GM19023 (cell line): Measurements from ENCODE around the gene F2RL1.
"Not testable (repeated sequence)": the region's sequence is repeated elsewhere in the genome, so short reads cannot be mapped to it uniquely, and the experiment has no call there.

Source experiments
- ATAC-seq: cut with Tn5 transposase; IDR thresholded peaks from one replicate; pipeline ENCODE4 v1.9.1; 2021; ENCODE audit warnings: mild to moderate bottlenecking, moderate library complexity; ENCODE audit not compliant: unreplicated experiment

The F2RL1 gene, protein sequence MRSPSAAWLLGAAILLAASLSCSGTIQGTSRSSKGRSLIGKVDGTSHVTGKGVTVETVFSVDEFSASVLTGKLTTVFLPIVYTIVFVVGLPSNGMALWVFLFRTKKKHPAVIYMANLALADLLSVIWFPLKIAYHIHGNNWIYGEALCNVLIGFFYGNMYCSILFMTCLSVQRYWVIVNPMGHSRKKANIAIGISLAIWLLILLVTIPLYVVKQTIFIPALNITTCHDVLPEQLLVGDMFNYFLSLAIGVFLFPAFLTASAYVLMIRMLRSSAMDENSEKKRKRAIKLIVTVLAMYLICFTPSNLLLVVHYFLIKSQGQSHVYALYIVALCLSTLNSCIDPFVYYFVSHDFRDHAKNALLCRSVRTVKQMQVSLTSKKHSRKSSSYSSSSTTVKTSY

DNA sequence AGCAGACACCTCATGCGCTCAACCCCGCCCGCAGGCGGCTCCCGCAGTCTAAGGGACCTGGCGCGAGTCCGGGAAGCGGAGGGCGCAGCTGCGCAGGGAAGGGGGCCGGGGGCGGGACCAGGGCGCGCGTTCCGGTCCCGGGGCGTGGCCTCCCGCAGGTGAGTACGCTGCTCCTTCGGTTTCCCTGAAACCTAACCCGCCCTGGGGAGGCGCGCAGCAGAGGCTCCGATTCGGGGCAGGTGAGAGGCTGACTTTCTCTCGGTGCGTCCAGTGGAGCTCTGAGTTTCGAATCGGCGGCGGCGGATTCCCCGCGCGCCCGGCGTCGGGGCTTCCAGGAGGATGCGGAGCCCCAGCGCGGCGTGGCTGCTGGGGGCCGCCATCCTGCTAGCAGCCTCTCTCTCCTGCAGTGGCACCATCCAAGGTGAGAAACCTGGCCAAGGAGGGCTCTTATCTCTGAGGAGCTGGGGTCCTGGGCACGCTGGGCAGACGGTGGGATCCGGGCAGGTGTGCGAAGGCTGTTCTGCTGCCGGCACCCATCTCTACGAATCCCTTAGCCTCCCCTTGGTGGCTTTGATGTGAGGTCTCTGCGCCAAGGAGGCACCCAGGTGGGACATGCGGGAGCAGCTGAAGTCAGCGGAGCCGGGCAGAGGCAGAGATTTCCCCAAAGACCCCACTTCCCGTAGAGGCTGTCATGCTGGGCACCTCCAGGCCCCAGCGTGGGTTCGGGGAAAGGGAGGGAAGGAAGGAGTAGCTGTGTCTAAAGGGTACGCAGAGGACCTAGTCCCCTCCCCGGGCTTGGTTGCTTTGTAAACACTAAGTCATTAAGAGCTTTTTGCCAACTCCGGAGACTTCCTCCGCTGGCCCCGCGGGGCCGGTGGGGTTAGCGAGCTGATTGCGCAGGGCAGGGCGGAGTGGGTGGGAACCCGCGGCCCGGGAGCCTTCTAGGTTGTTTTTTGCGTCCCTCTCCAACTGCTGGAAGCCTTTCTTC lies at the start of gene F2RL1:
Gene F2RL1 (plus strand): TSS at position 187 of the 988 bp plus-strand sequence. CDS start 153 bp downstream, at position 340.
- no peak for ATAC-seq

DNA sequence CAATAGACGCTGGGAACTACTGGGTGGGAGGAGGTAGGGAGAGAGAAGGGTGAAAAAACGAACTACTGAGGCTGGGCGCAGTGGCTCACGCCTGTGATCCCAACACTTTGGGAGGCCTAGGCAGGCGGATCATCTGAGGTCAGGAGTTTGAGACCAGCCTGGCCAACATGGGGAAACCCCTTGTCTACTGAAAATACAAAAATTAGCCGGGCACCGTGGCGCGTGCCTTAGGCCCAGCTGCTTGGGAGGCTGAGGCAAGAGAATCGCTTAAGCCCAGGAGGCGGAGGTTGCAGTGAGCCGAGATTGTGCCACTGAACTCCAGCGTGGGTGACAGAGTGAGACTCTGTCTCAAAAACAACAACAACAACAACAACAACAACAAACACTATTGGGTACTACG lies 47.8 kb upstream of the F2RL1 start:
- not testable (repeated sequence) for ATAC-seq

DNA sequence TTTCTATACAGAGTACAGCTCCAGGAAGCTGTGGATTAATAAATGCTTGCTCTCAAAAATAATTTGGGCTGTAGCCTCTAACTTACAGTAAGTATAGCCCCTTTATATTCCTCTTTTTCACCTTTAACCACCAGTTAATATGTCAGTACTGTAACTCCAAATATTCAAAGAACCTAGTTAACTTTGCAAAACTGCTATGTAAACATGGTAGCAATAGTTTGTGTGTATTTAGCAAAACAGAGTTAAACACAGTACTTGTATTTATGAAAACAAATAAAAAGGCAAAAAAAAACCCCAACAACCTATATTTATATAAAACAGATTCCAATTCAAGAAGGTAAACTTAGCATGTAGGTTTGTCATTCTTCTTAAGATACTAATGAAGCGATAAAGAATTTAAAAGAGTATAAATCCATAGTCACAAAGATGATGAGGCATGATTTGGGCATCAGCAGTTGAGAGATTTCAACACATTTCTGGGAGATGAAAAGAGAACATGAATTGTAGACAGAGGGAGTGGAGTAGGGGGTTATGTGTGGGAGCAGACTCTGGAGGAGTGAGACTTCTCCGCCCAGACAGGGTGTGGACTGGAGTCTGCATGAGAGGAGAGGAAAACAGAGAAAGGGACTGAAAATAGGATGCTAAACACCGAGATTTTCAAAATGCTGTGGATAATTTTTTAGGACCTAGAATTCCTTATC lies 47.0 kb upstream of the F2RL1 start:
- ATAC-seq: no peak

DNA sequence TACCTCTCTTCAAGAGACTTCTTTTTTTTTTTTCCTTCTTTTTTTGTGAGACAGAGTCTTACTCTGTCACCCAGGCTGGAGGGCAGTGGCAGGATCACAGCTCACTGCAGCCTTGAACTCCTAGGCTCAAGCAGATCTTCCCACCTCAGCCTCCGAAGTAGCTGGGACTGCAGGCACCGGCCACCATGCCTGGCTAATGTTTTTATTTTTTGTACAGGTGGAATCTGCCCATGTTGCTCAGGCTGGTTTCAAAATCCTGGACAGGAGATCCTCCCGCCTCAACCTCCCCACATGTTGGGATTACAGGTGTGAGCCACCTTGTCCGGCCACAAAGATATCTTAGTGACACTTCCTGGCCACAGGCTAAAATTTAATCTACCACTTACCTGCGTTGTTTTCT lies 42.9 kb upstream of the F2RL1 start:
- ATAC-seq: no peak

DNA sequence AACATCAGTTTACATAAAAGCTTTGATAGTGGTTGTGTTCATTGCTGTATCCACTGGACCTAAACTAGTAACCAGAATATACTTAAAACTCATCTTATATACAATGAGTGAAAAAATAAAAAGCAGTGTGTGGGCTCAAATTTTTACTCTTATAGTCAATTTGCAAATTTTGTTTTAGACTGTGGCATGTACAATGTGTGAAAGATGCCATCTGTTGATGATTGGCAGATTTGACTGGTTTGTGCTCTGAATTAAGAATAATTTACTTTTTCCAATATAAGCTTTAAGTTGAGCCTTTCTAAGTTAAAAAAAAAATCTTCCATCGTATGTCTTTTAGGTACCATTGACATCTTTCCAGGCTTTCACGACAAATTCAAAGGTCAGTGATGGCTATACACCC lies 42.4 kb upstream of the F2RL1 start:
- ATAC-seq: no peak

DNA sequence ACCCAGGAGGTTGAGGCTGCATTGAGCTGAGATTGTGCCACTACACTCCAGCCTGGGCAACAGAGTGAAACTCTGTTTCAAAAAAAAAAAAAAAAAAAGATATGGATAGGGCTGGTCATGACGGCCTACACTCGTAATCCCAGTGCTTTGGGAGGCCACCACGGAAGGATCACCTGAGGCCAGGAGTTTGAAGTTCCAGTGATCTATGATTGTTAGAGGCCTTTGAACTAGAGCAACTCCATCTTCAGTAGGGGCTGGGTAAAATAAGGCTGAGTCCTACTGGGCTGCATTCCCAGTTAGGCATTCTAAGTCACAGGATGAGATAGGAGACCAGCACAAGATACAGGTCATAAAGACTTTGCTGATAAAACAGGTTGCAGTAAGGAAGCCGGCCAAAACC lies 38.2 kb upstream of the F2RL1 start:
- ATAC-seq: not testable (repeated sequence)

DNA sequence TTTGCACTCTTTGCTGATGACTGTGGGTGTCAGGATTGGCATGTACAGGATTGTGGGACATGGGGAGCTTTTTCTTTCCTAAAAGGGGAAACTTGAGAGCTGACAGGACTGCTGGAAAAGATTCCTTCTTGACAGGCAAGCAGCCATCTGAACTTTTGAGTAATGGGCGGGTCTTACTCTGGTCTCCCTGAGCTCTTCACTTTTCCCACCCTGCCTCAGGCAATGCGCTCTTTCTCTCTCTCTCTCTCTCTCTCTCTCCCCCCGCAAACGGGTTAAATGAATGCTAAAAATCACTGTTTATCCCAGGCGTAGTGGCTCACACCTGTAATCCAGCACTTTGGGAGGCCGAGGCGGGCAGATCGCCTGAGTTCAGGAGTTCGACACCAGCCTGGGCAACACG lies 37.1 kb upstream of the F2RL1 start:
- no peak for ATAC-seq

DNA sequence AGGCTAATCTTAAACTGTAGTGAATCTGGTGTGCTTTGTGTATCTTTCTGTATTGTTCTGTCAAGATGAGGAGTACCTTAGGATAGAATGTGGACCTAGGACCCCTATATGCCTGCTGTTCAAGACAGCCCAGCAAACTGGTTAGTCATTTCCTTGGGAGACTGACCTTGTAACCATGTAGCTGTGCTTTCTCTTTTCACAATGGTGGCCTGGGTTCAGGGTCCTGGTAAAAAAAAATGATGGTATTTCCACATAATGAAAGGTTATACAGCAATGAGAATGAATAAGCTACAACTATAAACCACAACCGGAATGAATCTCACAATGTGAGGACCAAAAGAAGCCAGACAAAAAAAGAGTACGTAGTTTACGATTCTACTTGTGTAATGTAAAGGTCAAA lies 36.4 kb upstream of the F2RL1 start:
- no peak for ATAC-seq

DNA sequence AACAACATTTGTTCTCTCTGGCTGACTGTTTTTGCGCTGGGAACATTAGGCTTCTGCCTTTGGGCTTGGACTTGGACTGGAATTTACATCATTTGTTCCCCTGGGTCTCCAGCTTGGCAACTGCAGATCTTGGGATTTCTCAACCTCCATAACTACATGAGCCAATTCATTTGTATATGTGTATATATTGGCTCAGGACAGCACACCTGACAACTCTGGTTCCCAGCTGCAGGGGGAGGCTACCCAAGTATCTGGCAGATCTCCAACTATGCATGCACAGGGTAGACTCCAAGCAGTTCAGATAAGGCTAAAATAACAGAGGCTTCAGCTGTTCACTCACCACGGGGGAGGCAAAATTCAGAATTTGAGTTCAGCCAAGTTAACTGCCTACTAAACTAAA lies 31.6 kb upstream of the F2RL1 start:
- ATAC-seq: no peak

DNA sequence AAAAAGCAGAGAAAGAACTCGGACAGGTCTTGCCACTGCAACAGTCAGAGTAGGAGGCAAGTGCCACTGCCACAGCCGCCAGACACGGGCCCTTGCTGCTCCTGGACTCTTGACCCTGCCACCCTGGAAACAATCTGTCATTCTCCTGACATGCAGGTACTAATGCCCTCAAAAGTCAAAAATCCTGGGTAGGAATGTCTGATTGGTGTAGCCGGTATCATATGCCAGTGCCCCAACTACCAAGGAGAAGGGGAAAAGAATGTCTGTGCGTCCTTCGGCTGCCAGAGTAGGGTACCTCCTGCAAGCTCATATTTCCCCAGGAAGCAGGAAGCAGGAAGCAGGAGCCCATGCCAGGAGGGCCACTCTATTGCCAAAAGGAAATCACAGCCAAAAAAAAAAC lies 30.5 kb upstream of the F2RL1 start:
- ATAC-seq: no peak

DNA sequence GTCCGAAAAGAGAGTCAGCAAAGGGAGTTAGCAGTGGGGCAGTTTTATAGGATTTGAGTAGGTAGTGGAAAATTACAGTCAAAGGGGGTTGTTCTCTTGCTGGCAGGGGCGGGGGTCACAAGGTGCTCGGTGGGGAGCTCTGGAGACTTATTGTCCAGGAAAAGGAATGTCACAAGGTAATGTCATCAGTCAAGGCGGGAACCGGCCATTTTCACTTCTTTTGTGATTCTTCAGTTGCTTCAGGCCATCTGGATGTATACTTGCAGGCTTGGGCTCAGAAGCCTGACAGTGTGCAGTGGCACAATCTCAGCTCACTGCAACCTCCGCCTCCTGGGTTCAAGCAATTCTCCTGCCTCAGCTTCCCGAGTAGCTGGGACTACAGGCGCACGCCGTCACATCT lies 29.6 kb upstream of the F2RL1 start:
- not testable (repeated sequence) for ATAC-seq

DNA sequence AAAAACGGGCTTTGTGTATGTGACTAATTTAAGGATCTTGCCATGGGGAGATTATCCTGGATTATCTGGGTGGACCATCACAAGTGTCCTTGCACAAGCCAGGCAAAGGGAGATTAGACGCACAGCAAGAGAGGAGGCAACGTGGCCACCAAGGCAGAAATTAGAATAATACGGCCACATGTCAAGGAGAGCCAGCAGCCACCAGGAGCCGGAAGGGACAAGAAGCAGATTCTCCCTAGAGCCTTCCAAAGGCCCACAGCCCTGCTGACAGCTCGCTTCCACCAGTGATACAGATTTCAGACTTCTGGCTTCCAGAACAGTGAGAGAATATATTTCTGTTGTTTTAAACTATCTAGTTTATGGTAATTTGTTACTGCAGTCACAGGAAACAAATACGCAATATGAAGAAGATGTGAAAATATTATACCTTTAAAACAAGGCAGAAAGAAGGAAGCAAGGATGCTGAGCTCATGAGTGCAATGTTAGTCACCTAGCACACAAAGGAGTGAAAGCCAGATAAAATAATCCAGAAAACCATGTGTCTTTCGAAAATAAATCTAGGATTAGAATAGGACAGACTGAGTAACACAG lies 28.7 kb upstream of the F2RL1 start:
- ATAC-seq: no peak

DNA sequence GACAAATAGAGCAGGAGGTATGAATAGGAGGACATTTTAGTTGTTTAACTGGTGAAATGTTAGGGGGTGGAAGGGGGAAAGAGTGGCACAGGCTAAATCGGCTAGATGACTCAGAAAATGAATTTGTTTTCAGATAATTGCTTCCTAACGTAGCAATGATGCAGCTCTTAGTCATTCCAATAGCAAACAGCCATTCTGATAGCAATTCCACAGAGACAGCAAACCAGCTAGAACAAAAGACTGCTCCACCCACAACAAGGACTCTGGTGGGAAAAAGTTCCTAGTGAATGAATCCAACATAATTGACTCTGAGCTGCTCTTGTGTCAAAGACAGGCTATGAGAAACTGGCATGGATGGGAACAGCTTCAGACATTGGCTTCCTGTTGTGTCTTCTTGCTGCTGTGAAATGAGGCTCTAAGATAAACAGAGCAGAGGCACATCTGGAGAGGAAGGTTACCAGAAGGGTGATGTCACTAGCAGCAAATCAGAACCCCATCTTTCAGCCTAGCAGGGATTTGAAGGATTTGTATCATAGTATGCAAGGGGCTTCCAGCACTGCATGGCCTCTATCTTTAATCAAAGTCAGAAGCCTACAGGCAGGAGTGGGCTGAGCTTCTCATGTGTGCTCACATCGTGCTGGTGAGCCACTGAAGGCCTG lies 28.1 kb upstream of the F2RL1 start:
- no peak for ATAC-seq

DNA sequence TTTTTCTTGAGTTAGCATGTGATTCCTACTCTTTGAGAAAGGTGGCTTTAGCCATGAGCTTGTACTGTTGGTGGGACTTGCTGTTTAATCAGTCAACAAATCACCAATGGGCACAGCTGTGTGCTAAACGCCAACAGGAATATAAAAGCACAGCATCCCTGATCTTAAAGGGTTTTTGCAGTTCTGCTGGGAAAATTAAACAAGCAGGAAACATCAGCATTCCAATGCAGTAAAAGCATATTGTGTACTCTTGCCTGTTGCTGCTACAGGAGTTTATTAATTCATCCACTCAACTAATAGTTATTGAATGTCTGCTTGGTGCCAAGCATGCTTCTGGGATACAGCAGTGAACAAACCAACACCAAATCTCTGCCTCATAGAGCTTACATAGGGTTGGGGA lies 27.4 kb upstream of the F2RL1 start:
- no peak for ATAC-seq

DNA sequence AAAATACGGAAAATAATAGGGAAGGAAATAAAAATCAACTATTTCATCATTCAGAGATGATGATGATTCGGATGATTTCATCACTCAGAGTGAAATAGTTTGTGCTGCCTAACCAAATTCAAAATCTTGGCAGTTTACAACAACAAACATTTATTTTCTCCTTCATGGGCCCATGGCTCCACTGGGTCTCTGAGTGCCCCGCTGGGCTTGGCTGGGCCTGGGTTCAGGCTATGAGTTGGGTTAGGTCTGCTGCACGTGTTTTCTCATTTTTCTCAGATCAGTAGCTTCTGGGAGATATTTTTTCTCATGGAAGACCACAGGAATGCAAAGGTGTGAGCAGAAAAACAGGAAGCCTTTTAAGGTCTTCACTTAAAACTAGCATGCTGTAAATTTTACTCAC lies 24.0 kb upstream of the F2RL1 start:
- no peak for ATAC-seq

DNA sequence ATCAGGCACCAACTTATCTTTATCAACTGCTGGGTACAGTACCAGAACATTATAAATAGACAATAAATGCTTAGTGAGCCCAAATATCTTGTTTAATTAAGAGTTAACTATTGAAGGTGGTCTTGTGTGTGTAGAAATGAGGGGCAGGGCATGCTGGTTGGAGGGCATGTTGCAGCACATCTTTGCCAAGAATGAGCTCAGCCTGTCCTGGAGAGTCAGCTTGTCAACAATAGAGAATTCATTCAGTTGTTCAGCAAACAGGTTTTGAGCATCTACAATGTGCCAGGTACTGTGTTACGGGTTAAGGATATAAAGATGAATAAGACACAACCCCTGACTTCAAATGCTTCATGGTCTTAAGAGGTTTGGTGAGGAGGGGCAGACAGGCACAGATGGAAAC lies 19.2 kb upstream of the F2RL1 start:
- no peak for ATAC-seq

DNA sequence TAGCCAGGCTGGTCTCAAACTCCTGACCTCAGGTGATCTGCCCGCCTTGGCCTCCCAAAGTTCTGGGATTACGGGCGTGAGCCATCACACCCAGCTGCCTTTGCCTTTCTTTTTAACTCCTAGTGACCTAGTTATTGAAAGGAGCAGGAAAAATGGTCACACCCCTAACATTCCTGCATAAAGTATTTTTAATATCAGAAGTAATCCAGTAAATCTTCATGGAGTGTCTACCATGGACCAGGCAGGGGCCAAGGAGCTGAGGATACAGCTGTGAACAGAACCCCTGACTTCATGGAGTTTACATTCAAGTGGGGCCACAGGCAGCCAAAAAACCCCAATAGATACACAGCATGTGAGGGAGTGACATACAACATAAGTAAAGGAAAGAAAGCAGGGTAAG lies 18.3 kb upstream of the F2RL1 start:
- no peak for ATAC-seq

DNA sequence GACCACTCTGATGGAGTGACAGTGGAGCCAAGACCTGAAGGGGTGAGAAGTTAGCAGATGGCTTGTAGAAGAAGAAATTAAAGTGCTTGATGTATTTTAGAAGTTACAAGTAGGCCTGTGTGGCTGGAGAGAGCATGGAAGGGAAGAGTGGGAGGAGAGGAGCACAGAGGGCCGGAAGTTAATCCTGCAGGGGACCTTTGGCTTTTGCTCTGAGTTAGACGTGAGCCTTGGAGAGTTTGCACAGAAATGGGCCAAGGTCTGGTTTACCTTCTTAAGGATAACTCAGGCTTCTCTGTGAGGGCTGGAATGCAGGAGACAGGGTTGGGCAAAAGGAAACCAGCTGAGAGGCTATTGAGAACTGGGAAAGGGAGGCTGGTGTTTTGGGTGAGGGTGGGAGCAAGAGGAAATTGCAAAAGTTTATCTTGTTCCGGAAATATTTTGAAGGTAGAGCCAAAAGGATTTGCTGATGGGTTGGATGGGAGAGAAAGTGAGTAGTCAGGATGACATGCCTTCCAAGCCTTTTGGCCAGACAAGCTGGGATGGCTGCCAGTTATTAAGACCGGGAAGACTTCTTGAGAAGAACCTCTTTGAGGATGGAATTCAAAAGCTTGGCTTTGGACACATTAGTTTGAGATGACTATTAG lies 17.5 kb upstream of the F2RL1 start:
- no peak for ATAC-seq

DNA sequence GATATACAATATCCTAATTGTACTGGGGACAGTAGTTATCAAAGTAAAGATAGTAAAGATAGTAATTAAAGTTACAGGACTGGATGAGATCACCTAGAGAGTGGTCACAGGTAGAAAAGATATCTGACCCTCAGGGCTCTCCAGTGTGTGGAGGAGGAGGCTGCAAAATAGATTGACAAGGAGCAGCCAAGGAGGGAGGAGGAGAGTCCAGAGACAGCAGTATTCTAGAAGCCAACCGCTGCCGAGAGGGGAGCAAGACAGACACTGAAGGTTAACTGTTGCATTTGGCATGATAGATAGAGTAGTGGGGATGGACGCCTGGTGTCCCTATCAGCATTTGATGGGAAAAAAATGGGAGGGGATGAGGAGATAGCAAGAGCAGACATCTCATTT lies 17.0 kb upstream of the F2RL1 start:
- ATAC-seq: no peak

DNA sequence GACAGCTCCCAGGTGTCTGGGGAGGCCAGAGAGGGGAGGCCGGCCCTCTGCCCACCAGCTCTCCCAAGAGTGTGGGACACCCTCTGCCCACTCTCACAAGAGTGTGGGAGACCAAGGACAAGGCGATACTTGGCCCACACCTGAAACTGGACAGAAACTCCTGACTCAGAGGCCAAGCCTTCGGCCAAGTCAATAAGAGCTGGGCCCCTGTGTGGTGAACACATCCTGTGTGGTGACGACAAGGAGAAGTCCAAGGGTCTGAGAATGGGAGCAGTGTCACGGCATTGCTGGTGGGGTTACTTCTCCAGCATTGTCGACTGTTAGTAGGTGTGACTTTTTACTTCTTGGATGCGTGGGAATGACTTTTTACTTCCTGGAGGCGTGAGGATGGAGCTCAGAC lies 14.6 kb upstream of the F2RL1 start:
- ATAC-seq: no peak
